Measurements from ENCODE around the gene DCTN2. TPM values are rescaled to one million over a fixed set of nuclear protein-coding genes. Genes with fewer than 3 reads are reported as not detected.

The DCTN2 gene
- total RNA-seq, 1 donor from 2014 or later, result 105 TPM

DNA sequence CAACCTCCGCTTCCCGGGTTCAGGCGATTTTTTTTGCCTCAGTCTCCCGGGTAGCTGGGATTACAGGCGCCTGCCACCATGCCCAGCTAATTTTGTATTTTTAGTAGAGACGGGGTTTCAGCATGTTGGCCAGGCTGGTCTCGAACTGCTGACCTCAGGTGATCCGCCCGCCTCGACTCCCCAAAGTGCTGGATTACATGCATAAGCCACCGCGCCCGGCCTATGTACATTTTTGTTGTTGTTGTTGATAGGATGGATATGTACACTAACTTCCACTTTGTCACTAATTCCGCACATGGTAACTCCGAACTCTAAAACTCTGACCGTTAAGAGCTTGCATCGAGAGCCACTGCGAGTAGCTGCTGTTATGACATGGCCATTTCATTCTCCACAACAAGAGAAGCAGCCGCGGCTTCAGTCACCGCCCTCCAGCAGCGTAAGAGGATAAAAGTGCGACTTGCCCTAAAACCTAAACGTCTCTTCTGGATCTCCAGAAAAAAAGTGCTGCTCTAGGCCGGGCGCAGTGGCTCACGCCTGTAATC is 59.9 kb downstream of the DCTN2 start:
- ATAC-seq, result no peak

DNA sequence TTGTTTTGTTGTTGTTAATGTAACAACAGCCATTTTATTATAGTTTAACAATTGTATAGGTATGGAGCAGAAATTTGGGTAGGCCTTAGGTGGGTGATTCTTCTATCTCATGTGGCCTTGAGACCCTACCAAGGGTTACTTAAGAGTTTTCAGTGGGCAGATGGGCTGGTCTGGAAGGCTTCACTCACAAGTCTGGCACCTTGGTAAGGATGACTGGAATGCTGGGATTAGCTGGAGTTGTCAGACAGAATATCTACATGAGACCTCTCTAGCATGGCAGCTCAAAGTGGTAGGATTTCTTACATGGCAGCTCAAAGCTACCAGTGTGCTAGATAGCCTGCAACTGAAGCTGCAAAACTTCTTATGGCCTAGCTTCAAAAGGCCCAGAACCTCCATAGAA is 61.3 kb downstream of the DCTN2 start:
- no peak for ATAC-seq

DNA sequence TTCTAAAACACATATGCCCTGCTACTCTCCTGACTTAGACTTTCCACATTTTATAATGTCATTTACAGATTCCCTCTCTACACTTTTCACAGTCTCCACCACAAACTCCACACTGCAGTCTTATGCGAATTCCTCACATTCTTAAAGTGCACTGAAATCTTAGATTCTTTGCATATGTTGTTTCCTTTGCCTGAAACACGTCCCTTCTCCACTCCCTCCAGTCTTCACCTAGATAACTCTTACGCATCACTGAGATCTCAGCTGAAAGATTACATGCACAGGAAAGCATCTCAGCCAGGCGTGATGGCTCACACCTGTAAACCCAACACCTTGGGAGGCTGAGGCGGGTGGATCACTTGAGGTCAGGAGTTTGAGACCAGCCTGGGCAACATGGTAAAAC is 63.5 kb downstream of the DCTN2 start:
- ATAC-seq, result no peak

DNA sequence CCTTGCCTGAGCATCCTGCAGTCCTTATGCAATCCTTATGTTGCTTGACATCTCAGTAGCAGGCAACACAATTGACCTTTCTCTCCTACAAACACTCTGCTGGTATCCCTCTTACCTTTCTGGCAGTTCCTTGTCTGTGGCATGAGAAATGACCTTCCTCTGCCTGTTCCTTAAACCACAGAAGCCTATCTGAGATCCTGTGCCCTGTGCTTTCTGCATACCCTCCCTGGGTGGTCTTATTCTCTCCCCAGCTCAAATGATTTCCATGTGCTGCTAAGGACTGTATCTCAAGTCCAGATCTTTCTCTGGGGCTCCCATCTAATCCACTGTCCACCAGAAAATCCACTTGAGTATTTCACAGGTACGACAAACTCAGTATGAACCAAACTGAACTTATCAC is 65.3 kb downstream of the DCTN2 start:
- ATAC-seq, result no peak

Other genes starting within 250 kb of the DCTN2 start
- gene R3HDM2, start 116.1 kb downstream of the DCTN2 start, total RNA-seq, result 30.2 TPM
- not detected for gene INHBC, start 112.4 kb downstream of the DCTN2 start, total RNA-seq
- gene INHBE, start 91.9 kb downstream of the DCTN2 start, total RNA-seq, result not detected
- gene GLI1, start 87.4 kb downstream of the DCTN2 start, total RNA-seq, result 0.72 TPM
- 2.0 TPM for gene ARHGAP9, start 67.3 kb downstream of the DCTN2 start, total RNA-seq
- 130 TPM for gene MARS1, start 59.1 kb downstream of the DCTN2 start, total RNA-seq
- 34.8 TPM for gene DDIT3, start 26.7 kb downstream of the DCTN2 start, total RNA-seq
- 50.5 TPM for gene MBD6, start 24.4 kb downstream of the DCTN2 start, total RNA-seq
- gene KIF5A, start 2.9 kb upstream of the DCTN2 start, total RNA-seq, result 0.16 TPM
- gene PIP4K2C, start 44.0 kb upstream of the DCTN2 start, total RNA-seq, result 35.8 TPM
- gene DTX3, start 57.6 kb upstream of the DCTN2 start, total RNA-seq, result 4.1 TPM
- 1.5 TPM for gene ARHGEF25, start 64.2 kb upstream of the DCTN2 start, total RNA-seq
- 0.04 TPM for gene B4GALNT1, start 86.0 kb upstream of the DCTN2 start, total RNA-seq
- 156 TPM for gene OS9, start 146.9 kb upstream of the DCTN2 start, total RNA-seq
- 0.64 TPM for gene AGAP2, start 191.6 kb upstream of the DCTN2 start, total RNA-seq
- gene TSPAN31, start 197.8 kb upstream of the DCTN2 start, total RNA-seq, result 22.6 TPM
- gene CDK4, start 205.1 kb upstream of the DCTN2 start, total RNA-seq, result 62.3 TPM
- gene MARCHF9, start 207.9 kb upstream of the DCTN2 start, total RNA-seq, result 5.9 TPM
- gene CYP27B1, start 219.9 kb upstream of the DCTN2 start, total RNA-seq, result 1.6 TPM
- gene METTL1, start 224.9 kb upstream of the DCTN2 start, total RNA-seq, result 20.2 TPM
- 3.4 TPM for gene EEF1AKMT3, start 225.4 kb upstream of the DCTN2 start, total RNA-seq
- 22.6 TPM for gene TSFM, start 235.6 kb upstream of the DCTN2 start, total RNA-seq

All from esophagus mucosa (tissue), 1 donor.